ACHN (cell line): Measurements from ENCODE around the gene CDKAL1.

Experiments
- DNase-seq: peaks from one replicate; pipeline ENCODE4 v3.0.0-alpha.2; 2015
- in situ Hi-C: cut with HindIII; loops from 2 replicates; pipeline ENCODE4 v1.10.0; 2017; ENCODE audit warnings: low sequenced_read_pairs, low pct_ligation_motif_present, low pct_unique_long_range_greater_than_20kb

Gene CDKAL1

GRCh38 chr6:20866935-20867703 lies 332.9 kb downstream of the CDKAL1 start:
- DNase-seq: peak; percentile 2
- in situ Hi-C loops: no loop called here

GRCh38 chr6:20868397-20869096 lies 334.3 kb downstream of the CDKAL1 start:
- no peak for DNase-seq
- in situ Hi-C loops: no loop called here

DNA sequence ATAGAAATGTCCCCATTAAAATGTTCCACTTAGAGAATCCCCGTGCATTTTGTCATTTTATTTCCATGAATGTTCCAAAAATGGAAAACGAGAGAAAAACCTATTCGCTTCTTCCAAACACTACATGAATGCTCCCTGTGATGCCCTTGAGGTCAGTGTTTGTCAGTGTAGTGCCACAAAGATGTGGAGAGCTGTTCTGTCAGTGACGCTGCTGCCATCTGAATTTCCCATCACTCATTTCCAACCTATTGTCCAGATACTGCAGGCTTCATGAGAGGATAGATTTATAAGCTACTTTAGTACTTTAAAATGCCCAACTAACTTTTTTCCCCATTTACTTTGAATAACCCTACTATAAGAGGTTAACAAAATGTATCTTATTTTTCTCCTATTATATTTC lies 335.8 kb downstream of the CDKAL1 start:
- DNase-seq: no peak
- in situ Hi-C loops: no loop called here

DNA sequence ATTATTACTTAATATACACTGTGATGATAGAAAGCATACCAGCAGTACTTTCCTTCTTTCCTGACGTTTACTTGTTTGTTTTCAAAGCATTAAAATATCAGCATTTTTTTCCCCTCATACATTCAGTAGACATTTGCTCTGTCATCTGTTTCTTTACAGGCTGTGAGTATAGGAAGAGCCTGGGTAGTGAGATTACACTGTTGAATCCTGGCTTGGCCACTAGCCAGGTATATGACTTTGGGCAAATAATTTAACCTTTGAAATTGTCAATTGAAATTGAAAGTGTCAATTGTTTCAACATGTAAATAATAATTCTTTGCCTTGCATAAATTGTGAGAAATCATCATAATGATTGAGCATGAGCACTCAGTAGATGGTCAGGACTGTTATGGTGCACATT lies 336.2 kb downstream of the CDKAL1 start:
- in situ Hi-C loops: no loop called here
- no peak for DNase-seq

DNA sequence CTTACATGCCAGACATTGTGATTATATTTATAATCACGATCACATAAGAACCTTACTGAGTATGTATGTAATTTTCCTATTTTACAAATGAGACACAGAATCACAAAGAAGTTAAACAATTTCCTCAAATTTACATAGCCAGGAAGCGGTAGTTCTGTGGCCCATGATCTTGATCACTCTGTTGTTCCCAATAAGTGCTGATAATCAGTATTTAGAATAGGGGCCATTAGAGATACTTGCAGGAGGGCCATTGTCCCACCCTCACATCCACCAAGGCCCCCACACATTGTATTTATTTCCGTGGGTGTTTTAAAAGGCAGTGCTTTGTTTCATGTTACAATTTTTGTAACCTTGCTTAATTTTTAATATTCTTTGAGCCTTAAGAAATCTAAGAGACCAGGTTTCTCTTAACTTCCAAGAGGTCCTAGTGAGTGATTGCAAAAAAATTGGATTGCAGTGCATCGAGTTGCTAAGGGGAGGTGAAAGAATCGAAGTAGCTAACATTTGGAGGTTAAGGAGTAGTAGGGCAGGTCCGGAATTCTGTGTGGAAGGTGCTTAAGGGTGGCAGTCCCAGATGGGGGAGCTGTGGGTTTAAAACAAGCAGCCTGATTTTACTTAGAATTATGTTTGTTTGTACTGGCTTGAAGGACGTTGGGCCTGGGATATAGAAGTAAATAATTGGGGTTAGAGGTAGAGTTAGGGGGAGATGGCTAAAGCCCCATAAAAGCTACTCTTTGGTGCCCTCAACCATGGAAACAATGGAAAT lies 339.4 kb downstream of the CDKAL1 start:
- in situ Hi-C loops: no loop called here
- DNase-seq: peak; percentile 4

GRCh38 chr6:20875369-20875963 lies 341.2 kb downstream of the CDKAL1 start:
- peak; percentile 48 for DNase-seq
- in situ Hi-C loops: no loop called here

DNA sequence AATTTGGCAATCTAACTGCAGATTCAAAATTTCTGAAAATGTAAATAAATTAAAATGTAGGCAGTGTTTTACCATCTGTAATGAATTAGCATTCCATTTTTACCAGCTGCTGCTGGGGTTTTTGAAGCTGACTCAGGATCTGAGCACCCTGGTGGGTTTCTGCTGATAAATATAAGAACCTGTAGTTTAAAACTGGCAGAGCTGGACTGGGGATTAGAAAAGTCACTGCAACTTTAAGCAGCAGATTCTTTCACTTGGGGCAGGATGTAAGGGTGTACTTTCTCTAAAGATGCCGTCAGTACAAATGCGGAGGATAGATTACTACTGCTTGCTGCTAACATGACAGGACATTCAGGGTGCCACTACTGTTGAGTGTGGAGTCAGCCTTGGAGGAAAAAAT lies 341.8 kb downstream of the CDKAL1 start:
- in situ Hi-C loops: no loop called here
- DNase-seq: peak; percentile 30

GRCh38 chr6:20876561-20876960 lies 342.3 kb downstream of the CDKAL1 start:
- DNase-seq: peak; percentile 19
- in situ Hi-C loops: no loop called here

DNA sequence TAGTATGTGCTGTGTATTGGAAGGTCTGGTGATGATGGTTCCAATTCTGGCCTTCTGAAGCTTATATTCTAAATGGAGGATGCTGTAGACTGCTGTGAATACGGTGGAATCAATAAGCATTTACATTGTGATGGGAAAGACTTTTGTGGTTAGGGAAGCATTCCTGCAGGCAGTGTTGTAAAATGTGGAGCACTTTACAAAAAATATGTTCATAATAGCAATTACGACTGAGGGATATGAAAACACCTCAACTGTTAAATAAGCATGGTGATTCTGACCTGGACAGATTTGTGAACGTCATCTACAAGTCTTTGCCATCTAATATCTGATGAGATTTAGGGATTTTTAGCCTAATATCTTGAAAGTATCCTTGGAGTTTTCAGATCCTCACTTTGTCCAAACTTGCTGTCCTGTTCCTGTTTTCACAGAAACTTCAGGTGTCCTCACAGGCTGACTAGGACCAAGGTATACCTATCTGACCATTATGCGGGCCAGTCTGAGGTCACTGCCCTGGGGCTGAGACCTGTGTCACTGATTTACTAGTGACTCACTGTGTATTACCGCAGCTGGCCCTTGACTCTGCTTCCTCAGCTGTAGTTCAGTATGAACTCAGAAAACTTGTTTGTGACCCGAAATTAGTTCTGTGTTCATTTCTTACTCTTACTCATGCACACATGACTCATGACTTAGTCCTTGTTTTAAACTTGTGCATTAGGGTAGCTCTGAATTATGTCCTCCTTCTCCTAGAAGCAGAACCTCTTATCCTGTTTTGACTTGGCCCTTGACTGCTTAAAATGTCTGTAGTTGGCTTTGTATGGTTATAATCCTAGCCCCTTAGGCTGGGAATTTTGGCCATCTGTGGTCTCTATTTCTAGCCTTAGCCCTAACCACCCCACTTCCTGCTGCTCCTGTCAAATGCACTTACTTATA lies 343.0 kb downstream of the CDKAL1 start:
- in situ Hi-C loops: no loop called here
- peak; percentile 94 for DNase-seq

- DNase-seq: no peak
- in situ Hi-C loops: no loop called here
These were observed 344.9 kb downstream of the CDKAL1 start for GRCh38 chr6:20879121-20879520.

- peak; percentile 4 for DNase-seq
- in situ Hi-C loops: no loop called here
These were observed 345.3 kb downstream of the CDKAL1 start for GRCh38 chr6:20879526-20879925.

DNA sequence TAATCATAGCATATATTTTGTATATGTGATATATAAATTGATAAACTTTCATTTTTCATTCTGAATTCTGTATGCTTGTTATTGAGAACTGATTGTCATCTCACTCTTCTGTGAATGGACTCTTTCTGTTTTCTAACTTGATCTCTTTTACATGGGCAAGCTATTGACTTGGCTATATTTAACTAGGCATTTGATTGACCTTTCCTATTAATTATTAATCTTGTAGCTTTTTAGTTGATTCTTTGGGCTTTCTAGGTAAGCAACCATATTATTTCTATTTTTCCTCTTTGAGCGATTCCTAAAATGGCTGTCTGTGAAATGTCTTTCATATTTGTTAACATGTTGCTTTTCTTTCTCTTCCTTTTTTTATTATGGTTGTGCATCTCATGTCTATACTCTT lies 347.1 kb downstream of the CDKAL1 start:
- no peak for DNase-seq
- in situ Hi-C loops: no loop called here

- DNase-seq: no peak
- in situ Hi-C loops: no loop called here
These were observed 347.8 kb downstream of the CDKAL1 start for GRCh38 chr6:20882014-20882413.

GRCh38 chr6:20885076-20885475 lies 350.8 kb downstream of the CDKAL1 start:
- in situ Hi-C loops: no loop called here
- DNase-seq: no peak

DNA sequence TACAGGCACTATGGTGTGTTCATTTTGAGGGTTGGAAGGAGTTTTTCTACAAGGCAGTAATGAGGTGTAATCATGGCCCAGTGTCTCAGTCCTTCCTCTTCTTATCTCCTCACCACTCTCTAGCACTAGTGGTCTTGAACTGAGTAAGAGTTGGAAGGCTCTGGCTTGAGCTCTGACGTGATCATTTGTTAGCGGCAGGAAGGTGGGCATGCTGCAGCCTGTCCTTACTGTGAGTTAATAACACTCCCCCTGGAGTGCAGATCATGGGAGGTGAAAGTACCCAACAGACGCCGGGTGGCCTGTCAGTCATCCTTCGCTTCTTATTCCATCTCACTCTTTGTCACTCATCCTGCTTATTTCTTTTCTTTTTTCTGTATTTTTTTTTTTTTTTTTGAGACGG lies 356.9 kb downstream of the CDKAL1 start:
- in situ Hi-C loops: no loop called here
- no peak for DNase-seq

GRCh38 chr6:20892365-20892764 lies 358.1 kb downstream of the CDKAL1 start:
- in situ Hi-C loops: no loop called here
- no peak for DNase-seq

DNA sequence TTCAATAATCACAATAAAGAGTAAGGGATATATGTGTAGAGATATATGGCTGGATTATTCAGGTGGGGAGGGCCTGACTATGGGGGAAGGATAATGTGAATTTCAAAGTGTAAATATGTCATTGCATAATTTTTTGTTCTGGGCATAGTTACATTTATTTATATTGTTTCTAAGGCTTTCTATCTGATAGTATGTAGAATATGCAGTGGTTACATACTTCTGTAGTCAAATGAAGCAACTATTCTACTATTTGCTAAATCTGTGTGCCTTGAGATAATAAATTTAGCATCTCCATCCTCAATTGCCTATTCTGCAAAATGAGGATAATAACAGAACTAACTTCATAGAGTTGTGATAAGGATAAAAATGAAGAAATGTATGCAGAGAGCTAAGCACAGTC lies 359.2 kb downstream of the CDKAL1 start:
- no peak for DNase-seq
- in situ Hi-C loops: no loop called here
